A549 (cell line): ENCODE measurements around the gene PIGX. TPM values are rescaled to one million over a fixed set of nuclear protein-coding genes. Genes with fewer than 3 reads are reported as not detected.

ENCODE experiments used
- ATAC-seq, 2 experiments: fragments of 200-7000 bp in 1 of 2; fragments of >200 bp in 1 of 2; cut with Nextera tagmentation in 1 of 2; cut with Tn5 transposase in 1 of 2; 3 replicates each; pipeline versions ENCODE4 v1.8.0 to v1.9.1; 2018 to 2020; ENCODE audit warnings: mild to moderate bottlenecking in 1 of 2, moderate library complexity in 1 of 2
- CTCF ChIA-PET: fragments of 300-600 bp; sonication (Branson Sonifier 250); formaldehyde crosslinking; extraction: SDS; loops from one replicate; lab custom pipeline; 2021; ENCODE audit warnings: antibody characterized with exemption, inconsistent platforms; lab: Yijun Ruan, JAX
- POLR2A ChIA-PET: fragments of 350-600 bp; formaldehyde crosslinking; extraction: SDS; loops from one replicate; lab custom pipeline; 2021; ENCODE audit warnings: antibody characterized with exemption, inconsistent platforms; lab: Yijun Ruan, JAX
- DNase-seq, 2 experiments: peaks; one replicate each; pipeline versions ENCODE4 v3.0.0 to v3.0.0-alpha.2; 2011 to 2016; ENCODE audit warnings: low read depth in 1 of 2, low spot score in 1 of 2
- FAIRE-seq: peaks from 2 replicates; lab custom pipeline; 2011; peaks lifted over from hg19 to GRCh38; lab: Jason Lieb, UNC
- H3K27ac ChIP-seq, 2 experiments: fragments of >200 bp; sonication (Bioruptor Twin); formaldehyde crosslinking; 3 replicates each; pipeline ENCODE4 v1.5.1; 2016 to 2017
- H3K4me1 ChIP-seq: fragments of >200 bp; sonication (Bioruptor Twin); formaldehyde crosslinking; 3 replicates; pipeline ENCODE4 v1.6.1; 2016
- H3K4me2 ChIP-seq: fragments of >200 bp; sonication (Bioruptor Twin); formaldehyde crosslinking; 3 replicates; pipeline ENCODE4 v1.6.1; 2016
- H3K4me3 ChIP-seq: fragments of >200 bp; sonication (Bioruptor Twin); formaldehyde crosslinking; 3 replicates; pipeline ENCODE4 v1.5.1; 2016
- H3K9me3 ChIP-seq: fragments of >200 bp; sonication (Bioruptor Twin); formaldehyde crosslinking; 3 replicates; pipeline ENCODE4 v1.6.1; 2016
- CHD4 ChIP-seq: fragments of 200-600 bp; sonication (generic); IDR thresholded peaks from 2 replicates; pipeline ENCODE4 v1.6.1; 2016; ENCODE audit warnings: antibody characterized with exemption, mild to moderate bottlenecking, borderline replicate concordance
- FOXS1 ChIP-seq: fragments of 250-450 bp; sonication (Bioruptor Pico); IDR thresholded peaks from 2 replicates; pipeline ENCODE4 v1.5.0; 2020; ENCODE audit warnings: mild to moderate bottlenecking, moderate library complexity
- GATA3 ChIP-seq: IDR thresholded peaks from 2 replicates; pipeline ENCODE4 v1.6.1; 2012; ENCODE audit warnings: borderline replicate concordance
- MAFK ChIP-seq: fragments of 450-650 bp; IDR thresholded peaks from 2 replicates; pipeline ENCODE4 v1.6.1; 2014; ENCODE audit not compliant: partially characterized antibody
- MYC ChIP-seq: IDR thresholded peaks from 2 replicates; pipeline ENCODE4 v1.6.1; 2012; ENCODE audit warnings: mild to moderate bottlenecking, inconsistent platforms, low read length, improper control_type of control experiment, borderline replicate concordance
- PBX3 ChIP-seq: IDR thresholded peaks from 2 replicates; pipeline ENCODE4 v1.6.1; 2012
- RAD21 ChIP-seq, 2 experiments: fragments of >200 bp in 1 of 2; sonication (Bioruptor Twin) in 1 of 2; formaldehyde crosslinking in 1 of 2; IDR thresholded peaks in 1 of 2; conservative IDR thresholded peaks in 1 of 2; 2 replicates in 1 of 2; 3 replicates in 1 of 2; pipeline ENCODE4 v1.6.1; 2012 to 2018; ENCODE audit warnings: inconsistent platforms in 1 of 2
- REST ChIP-seq: fragments of 200-600 bp; sonication (generic); IDR thresholded peaks from 2 replicates; pipeline ENCODE4 v1.6.1; 2016; ENCODE audit warnings: antibody characterized with exemption, mild to moderate bottlenecking, moderate library complexity
- RNF2 ChIP-seq: fragments of 200-600 bp; sonication (generic); IDR thresholded peaks from 2 replicates; pipeline ENCODE4 v1.6.1; 2016; ENCODE audit warnings: low read depth, mild to moderate bottlenecking, antibody characterized with exemption, moderate library complexity, borderline replicate concordance
- SREBF2 ChIP-seq: fragments of 450-650 bp; IDR thresholded peaks from 2 replicates; pipeline ENCODE4 v1.6.1; 2014; ENCODE audit warnings: mild to moderate bottlenecking, moderate library complexity
- TFCP2L1 ChIP-seq: fragments of 250-450 bp; sonication (Bioruptor Pico); IDR thresholded peaks from 2 replicates; pipeline ENCODE4 v1.5.0; 2021; ENCODE audit warnings: mild to moderate bottlenecking
- WGBS: methylation state at CpG from one replicate; pipeline ENCODE4 v1.1.6; 2017; ENCODE audit errors: missing lambda C conversion rate; 5-methylcytosine and 5-hydroxymethylcytosine counted together
- polyA plus RNA-seq, 4 experiments: library from polyadenylated mRNA; depleted of rRNA in 3 of 4; stranded (reverse); fragments of >200 nt; fragmentation: RNase III in 1 of 4; extraction: RNeasy Plus Mini Kit Qiagen cat#74134 plus additional on column Dnase treatment in 1 of 4; gene quantifications; 2 replicates in 3 of 4; 3 replicates in 1 of 4; pipeline ENCODE4 v1.2.3, GENCODE V29; 2011 to 2017
- TF ChIP-seq, protein P1 (sequence below): fragments of 450-650 bp; IDR thresholded peaks from 2 replicates; pipeline ENCODE4 v1.6.1; 2014; ENCODE audit warnings: antibody characterized with exemption
- TF ChIP-seq, protein P2 (sequence below): fragments of 150-350 bp; IDR thresholded peaks from 2 replicates; pipeline ENCODE4 v1.6.1; 2014; ENCODE audit warnings: low read depth, mild to moderate bottlenecking, low read length
- TF ChIP-seq, protein P3 (sequence below): IDR thresholded peaks from 2 replicates; pipeline ENCODE4 v1.6.1; 2012; ENCODE audit warnings: low read depth, borderline replicate concordance

PIGX gene
- polyA plus RNA-seq, 2 of the 4 experiments (the other 2 are of a cell fraction), result 22.3 to 45.2 TPM

GRCh38 chr3:196754091-196754981 lies 42.2 kb downstream of the PIGX start:
- no peak for TF ChIP-seq RAD21 (conservative IDR thresholded peaks at IDR 0.05 in 1 of 2, IDR thresholded peaks at IDR 0.05 in 1 of 2)
- no peak for TF ChIP-seq RNF2
- TF ChIP-seq REST, result no peak
- TF ChIP-seq, protein P1, sequence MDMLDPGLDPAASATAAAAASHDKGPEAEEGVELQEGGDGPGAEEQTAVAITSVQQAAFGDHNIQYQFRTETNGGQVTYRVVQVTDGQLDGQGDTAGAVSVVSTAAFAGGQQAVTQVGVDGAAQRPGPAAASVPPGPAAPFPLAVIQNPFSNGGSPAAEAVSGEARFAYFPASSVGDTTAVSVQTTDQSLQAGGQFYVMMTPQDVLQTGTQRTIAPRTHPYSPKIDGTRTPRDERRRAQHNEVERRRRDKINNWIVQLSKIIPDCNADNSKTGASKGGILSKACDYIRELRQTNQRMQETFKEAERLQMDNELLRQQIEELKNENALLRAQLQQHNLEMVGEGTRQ, result no peak
- no peak for TF ChIP-seq TFCP2L1 (CRISPR knock-in tag)
- TF ChIP-seq GATA3, result no peak
- TF ChIP-seq FOXS1 (CRISPR knock-in tag), result no peak
- TF ChIP-seq SREBF2, result no peak
- no peak for TF ChIP-seq PBX3
- TF ChIP-seq, all 56 proteins: peak for 0
- POLR2A ChIA-PET, result no interaction called here
- DNase-seq, result no peak
- CTCF ChIA-PET, result interaction anchor here (1.6 kb wide), 1 partner anchor 22 kb away, joined by 3 read pairs; no protein-coding TSS in a partner anchor
- Histone ChIP-seq H3K9me3 (peaks cover 13% of the 10 kb centered on the region), H3K4me3 (no peak overlapping the region), H3K4me1 (peaks cover 16% of the 10 kb centered on the region), H3K4me2 (no peak overlapping the region), H3K27ac (no peak overlapping the region)
- WGBS, result 89% methylated on average over 9 of the region's 9 CpGs
- no peak for FAIRE-seq
- ATAC-seq, result no peak; a peak in 1 of 6 replicates

DNA sequence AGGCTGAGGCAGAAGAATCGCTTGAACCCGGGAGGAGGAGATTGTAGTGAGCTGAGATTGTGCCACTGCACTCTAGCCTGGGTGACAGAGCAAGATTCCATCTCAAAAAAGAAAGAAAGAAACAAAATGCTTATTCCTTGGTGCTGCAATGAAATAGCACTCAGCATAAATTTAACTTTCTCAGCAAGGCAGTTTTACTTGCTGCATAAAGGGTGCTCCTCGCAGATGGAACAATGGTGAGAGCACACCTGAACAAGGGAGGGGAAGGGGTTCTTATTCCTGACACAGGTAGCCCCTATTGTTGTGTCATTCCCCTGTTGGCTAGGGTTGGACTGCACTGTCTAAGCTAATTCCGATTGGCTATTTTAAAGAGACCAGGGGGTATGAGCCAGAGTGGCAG lies 44.6 kb downstream of the PIGX start:
- FAIRE-seq, result no peak
- DNase-seq, result no peak
- 87% methylated on average over 4 of the region's 4 CpGs for WGBS
- ATAC-seq, result no peak
- CTCF ChIA-PET, result no interaction called here
- H3K4me1 ChIP-seq, result peaks cover 12% of the 10 kb centered on the region
- no peak overlapping the region for H3K27ac ChIP-seq
- H3K9me3 ChIP-seq, result peaks cover 13% of the 10 kb centered on the region
- POLR2A ChIA-PET, result no interaction called here
- TF ChIP-seq, protein P2, sequence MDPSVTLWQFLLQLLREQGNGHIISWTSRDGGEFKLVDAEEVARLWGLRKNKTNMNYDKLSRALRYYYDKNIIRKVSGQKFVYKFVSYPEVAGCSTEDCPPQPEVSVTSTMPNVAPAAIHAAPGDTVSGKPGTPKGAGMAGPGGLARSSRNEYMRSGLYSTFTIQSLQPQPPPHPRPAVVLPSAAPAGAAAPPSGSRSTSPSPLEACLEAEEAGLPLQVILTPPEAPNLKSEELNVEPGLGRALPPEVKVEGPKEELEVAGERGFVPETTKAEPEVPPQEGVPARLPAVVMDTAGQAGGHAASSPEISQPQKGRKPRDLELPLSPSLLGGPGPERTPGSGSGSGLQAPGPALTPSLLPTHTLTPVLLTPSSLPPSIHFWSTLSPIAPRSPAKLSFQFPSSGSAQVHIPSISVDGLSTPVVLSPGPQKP, result no peak
- TF ChIP-seq MAFK, result no peak
- no peak for TF ChIP-seq CHD4
- TF ChIP-seq MYC, result no peak
- TF ChIP-seq, protein P3, sequence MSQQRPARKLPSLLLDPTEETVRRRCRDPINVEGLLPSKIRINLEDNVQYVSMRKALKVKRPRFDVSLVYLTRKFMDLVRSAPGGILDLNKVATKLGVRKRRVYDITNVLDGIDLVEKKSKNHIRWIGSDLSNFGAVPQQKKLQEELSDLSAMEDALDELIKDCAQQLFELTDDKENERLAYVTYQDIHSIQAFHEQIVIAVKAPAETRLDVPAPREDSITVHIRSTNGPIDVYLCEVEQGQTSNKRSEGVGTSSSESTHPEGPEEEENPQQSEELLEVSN, result no peak
- TF ChIP-seq, all 56 proteins: peak for 0
- H3K4me3 ChIP-seq, result no peak overlapping the region
- no peak overlapping the region for H3K4me2 ChIP-seq
